Right atrium auricular region (tissue), 2 donors: ENCODE data around the gene CLDN5. TPM values are rescaled to one million over a fixed set of nuclear protein-coding genes. Genes with fewer than 3 reads are reported as not detected.

Source experiments
- DNase-seq: peaks from one replicate; pipeline ENCODE4 v3.0.0-alpha.2; 2019; ENCODE audit warnings: low spot score
- H3K27ac ChIP-seq, 2 donors: fragments of 200-600 bp; sonication (generic); 1 replicate in 1 of 2; 2 replicates in 1 of 2; pipeline ENCODE4 v1.5.1; 2016 to 2019
- H3K27me3 ChIP-seq, 2 donors: fragments of 200-600 bp; sonication (generic); one replicate each; pipeline versions ENCODE4 v1.5.1 to v1.6.0; 2017 to 2019
- H3K36me3 ChIP-seq: fragments of 200-600 bp; sonication (generic); one replicate; pipeline ENCODE4 v1.5.1; 2016
- H3K4me1 ChIP-seq, 2 donors: fragments of 200-600 bp; sonication (generic); one replicate each; pipeline versions ENCODE4 v1.5.1 to v1.6.0; 2017 to 2019
- H3K4me3 ChIP-seq, 2 donors: fragments of 200-600 bp; sonication (generic); 1 replicate in 1 of 2; 2 replicates in 1 of 2; pipeline ENCODE4 v1.5.1; 2017 to 2019; ENCODE audit warnings: mild to moderate bottlenecking in 1 of 2, moderate library complexity in 1 of 2
- H3K9me3 ChIP-seq, 2 donors: fragments of 200-600 bp; sonication (generic); one replicate each; pipeline ENCODE4 v1.5.1; 2019
- CTCF ChIP-seq, 2 donors: fragments of 200-600 bp; sonication (generic); IDR thresholded peaks; one replicate each; pipeline ENCODE4 v1.5.1; 2019; ENCODE audit warnings: antibody characterized with exemption in 2 of 2
- total RNA-seq, 2 donors: library from RNA; depleted of rRNA; stranded (reverse); fragments of >200 nt; gene quantifications; one replicate each; pipeline ENCODE4 v1.1.0, GENCODE V29; 2016

CLDN5 gene
- total RNA-seq, 2 donors from 2014 or later = 16.7 to 44.3 TPM

- Histone ChIP-seq H3K9me3 (no peaks in the 10 kb centered on the region), H3K27ac (no peak overlapping the region), H3K36me3 (no peaks in the 10 kb centered on the region), H3K27me3 (no peaks in the 10 kb centered on the region), H3K4me1 (peaks cover 0 to 22% of the 10 kb centered on the region in 2 donors), H3K4me3 (no peak overlapping the region)
- no peak for DNase-seq
- TF ChIP-seq CTCF (IDR thresholded peaks at IDR 0.05) = no peak
These were observed 43.4 kb downstream of the CLDN5 start for GRCh38 chr22:19480789-19481188.

DNA sequence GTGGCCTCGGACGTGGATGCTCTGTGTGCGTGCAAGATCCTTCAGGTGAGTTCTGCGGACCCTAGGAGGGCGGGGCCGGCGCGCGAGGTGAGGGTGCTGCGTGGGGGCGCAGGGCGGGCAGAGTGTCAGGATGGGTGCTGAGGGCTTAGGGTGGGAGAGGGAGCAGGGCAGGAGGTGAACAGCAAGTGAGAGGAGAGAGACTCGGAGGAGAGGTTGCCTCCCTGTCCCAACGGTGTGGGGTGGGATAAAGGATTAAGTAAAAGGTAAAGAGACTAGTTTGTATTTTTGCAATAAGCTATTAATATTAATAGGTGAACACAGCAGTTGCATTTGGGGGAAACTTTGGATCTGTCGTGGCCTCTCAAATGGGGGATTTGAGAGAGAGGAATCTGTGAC is 44.0 kb downstream of the CLDN5 start:
- Histone ChIP-seq H3K27ac (no peak overlapping the region), H3K27me3 (no peaks in the 10 kb centered on the region), H3K9me3 (no peaks in the 10 kb centered on the region), H3K36me3 (peaks cover 1% of the 10 kb centered on the region), H3K4me3 (peak overlapping the region; percentile 27 to 97), H3K4me1 (peaks cover 0 to 22% of the 10 kb centered on the region in 2 donors)
- TF ChIP-seq CTCF (IDR thresholded peaks at IDR 0.05) = no peak
- no peak for DNase-seq

DNA sequence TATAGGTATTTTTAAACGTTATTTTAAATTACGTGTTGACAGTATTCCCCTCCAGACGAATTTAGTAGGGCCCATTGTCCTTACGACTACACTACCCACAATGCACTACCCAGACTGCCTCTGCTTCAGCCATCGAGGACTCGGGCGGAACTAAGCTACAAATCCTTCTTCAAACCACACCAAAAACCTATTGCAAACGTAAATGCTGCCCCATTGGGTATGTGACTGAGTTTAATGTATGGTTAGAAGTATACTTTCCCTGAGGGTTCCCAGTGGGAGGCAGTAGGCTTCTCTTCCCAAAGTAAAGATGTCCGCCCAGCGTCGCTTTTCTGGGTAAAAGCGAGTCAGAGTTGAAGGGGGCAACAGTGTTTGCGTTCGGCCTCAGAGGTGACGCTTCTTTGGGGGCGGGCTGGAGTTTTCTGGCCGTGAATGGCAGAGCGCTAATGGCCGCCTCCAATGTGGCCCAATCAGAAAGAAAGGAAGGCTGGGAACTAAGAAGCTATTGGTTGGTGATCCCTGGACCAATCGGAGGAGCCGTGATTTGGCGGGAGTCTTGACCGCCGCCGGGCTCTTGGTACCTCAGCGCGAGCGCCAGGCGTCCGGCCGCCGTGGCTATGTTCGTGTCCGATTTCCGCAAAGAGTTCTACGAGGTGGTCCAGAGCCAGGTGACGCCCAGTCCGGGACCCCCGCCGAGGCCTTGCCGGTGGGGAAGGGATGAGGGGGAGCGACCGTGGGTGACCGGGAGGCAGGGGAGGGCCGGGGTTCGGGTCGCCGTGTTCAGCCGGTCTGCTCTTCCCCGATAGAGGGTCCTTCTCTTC is 44.6 kb downstream of the CLDN5 start, which contains the start of gene CDC45:
CDC45 (plus strand) TSS at position 566 of the 818 bp plus-strand sequence; CDS start at position 615, 49 bp downstream.
- peak within 1 kb of the TSS; percentile 89 to 96 for H3K27ac ChIP-seq
- peaks cover 0 to 22% of the 10 kb centered on the region in 2 donors for H3K4me1 ChIP-seq
- no peak for TF ChIP-seq CTCF (IDR thresholded peaks at IDR 0.05)
- no peaks in the 10 kb centered on the region for H3K9me3 ChIP-seq
- H3K27me3 ChIP-seq = no peaks in the 10 kb centered on the region
- peaks cover 7% of the 10 kb centered on the region for H3K36me3 ChIP-seq
- DNase-seq = peak; percentile 98
- H3K4me3 ChIP-seq = peak within 1 kb of the TSS; percentile 84 to 97

DNA sequence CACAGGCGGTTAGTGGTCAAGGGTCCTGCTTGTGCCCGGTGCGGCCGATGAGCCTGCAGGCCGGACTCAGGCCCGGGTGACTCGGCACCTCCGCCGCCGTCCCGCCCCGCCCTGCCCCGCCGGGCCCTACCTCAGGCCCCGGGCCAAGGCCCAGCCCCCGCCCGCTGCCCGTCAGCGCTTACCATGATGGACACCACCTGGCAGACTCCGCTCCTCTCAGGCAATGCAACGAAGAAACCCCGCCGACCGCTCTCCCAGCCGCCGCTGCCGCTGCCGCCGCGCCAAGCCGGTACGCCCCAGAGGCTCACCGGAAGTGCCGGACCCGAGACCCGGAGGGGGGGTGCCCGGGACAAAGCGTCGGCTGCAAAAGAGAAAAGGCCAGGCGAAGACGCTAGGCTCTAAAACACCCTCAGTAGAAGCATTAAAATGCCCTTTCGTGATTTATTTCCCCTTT is 45.3 kb downstream of the CLDN5 start, which contains the start of gene UFD1:
UFD1 (minus strand) TSS at position 293 of the 454 bp plus-strand sequence; CDS start at position 185, 108 bp downstream.
- Histone ChIP-seq H3K36me3 (peaks cover 14% of the 10 kb centered on the region), H3K27me3 (no peaks in the 10 kb centered on the region), H3K4me1 (peaks cover 0 to 22% of the 10 kb centered on the region in 2 donors), H3K27ac (peak within 1 kb of the TSS; percentile 89 to 96), H3K4me3 (peak within 1 kb of the TSS; percentile 84 to 97), H3K9me3 (no peaks in the 10 kb centered on the region)
- TF ChIP-seq CTCF (IDR thresholded peaks at IDR 0.05) = no peak
- DNase-seq = peak; percentile 80

DNA sequence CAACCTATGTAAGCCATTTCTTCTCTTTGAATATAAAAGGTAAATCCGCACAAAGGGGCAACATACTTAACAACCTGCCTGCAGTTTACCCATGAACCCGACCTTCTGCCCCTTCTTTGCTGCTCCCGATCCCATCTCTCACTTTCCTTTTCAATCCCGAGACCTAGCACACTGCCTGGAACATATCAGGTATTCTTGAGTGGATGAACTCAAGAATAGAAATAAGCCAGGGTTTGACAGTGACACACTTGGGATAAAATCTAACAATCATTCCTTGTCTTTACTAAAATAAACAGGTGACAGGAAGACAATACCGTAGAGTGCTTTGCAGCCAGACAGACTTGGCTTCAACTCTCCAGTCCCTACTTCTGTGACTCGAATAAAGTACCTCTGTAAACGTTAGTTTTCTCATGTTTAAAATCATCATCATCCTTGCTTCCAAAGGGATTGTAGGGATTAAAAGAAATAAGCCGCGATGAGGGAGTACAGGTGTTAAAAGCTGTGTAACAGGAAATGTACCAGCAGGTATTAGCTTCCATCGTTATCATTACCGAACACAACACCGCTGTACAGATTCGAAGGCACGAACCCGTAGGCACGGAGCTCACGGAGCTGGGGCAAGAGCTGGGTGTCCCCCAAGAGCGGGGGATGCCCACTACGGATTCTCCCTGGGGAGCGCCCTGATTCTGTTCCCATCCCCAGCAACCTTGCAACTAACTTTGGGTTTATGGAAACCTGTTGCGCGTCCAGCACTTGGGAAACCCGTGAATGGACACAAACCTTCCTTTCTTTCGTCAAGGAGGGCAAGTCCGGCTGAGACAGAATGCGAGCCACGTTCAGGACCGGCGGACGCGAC is 45.9 kb downstream of the CLDN5 start:
- peak overlapping the region; percentile 84 to 97 for H3K4me3 ChIP-seq
- no peaks in the 10 kb centered on the region for H3K27me3 ChIP-seq
- no peaks in the 10 kb centered on the region for H3K9me3 ChIP-seq
- H3K4me1 ChIP-seq = peaks cover 0 to 22% of the 10 kb centered on the region in 2 donors
- peak overlapping the region; percentile 89 to 96 for H3K27ac ChIP-seq
- peaks cover 20% of the 10 kb centered on the region for H3K36me3 ChIP-seq
- no peak for TF ChIP-seq CTCF (IDR thresholded peaks at IDR 0.05)
- DNase-seq = no peak
